Activated CD4-positive, alpha-beta T cell treated with anti-CD3 and anti-CD28 coated beads, Interleukin-2, Interleukin-6, amounts not matched to agents 100 ng/mL and 50 ng/mL, durations not matched to agents 16 hours and 8 hours (primary cell): Measurements from ENCODE around the gene DISC1.

Experiments
- DNase-seq: peaks from one replicate; pipeline ENCODE4 v3.0.0-alpha.2; 2020

Gene DISC1

GRCh38 chr1:231861541-231862481, 235.2 kb downstream of the DISC1 start:
- DNase-seq = no peak

GRCh38 chr1:231862611-231863010, 236.0 kb downstream of the DISC1 start:
- DNase-seq = no peak

GRCh38 chr1:231865331-231865730, 238.7 kb downstream of the DISC1 start:
- DNase-seq = no peak

- peak; percentile 61 for DNase-seq
These were observed 240.1 kb downstream of the DISC1 start for GRCh38 chr1:231866392-231867331.

- DNase-seq = no peak
These were observed 241.0 kb downstream of the DISC1 start for GRCh38 chr1:231867607-231868006.

- DNase-seq = no peak
These were observed 242.8 kb downstream of the DISC1 start for GRCh38 chr1:231869364-231869763.

- DNase-seq = no peak
These were observed 244.9 kb downstream of the DISC1 start for GRCh38 chr1:231871471-231871870.

GRCh38 chr1:231871878-231872277, 245.3 kb downstream of the DISC1 start:
- no peak for DNase-seq

GRCh38 chr1:231872461-231872910, 245.9 kb downstream of the DISC1 start:
- no peak for DNase-seq

- no peak for DNase-seq
These were observed 252.1 kb downstream of the DISC1 start for GRCh38 chr1:231878737-231879136.

GRCh38 chr1:231879296-231879695, 252.7 kb downstream of the DISC1 start:
- no peak for DNase-seq

GRCh38 chr1:231882333-231882732, 255.7 kb downstream of the DISC1 start:
- DNase-seq = no peak

GRCh38 chr1:231882790-231883189, 256.2 kb downstream of the DISC1 start:
- no peak for DNase-seq

GRCh38 chr1:231883382-231883781, 256.8 kb downstream of the DISC1 start:
- no peak for DNase-seq

GRCh38 chr1:231885209-231885854, 258.7 kb downstream of the DISC1 start:
- no peak for DNase-seq

- DNase-seq = no peak
These were observed 260.6 kb downstream of the DISC1 start for GRCh38 chr1:231887166-231887565.

- DNase-seq = no peak
These were observed 261.3 kb downstream of the DISC1 start for GRCh38 chr1:231887866-231888265.

- DNase-seq = no peak
These were observed 264.2 kb downstream of the DISC1 start for GRCh38 chr1:231890791-231891190.

GRCh38 chr1:231893400-231894102, 267.0 kb downstream of the DISC1 start:
- DNase-seq = no peak

GRCh38 chr1:231896806-231897205, 270.2 kb downstream of the DISC1 start:
- no peak for DNase-seq

- DNase-seq = no peak
These were observed 272.5 kb downstream of the DISC1 start for GRCh38 chr1:231899046-231899445.

- no peak for DNase-seq
These were observed 273.3 kb downstream of the DISC1 start for GRCh38 chr1:231899713-231900435.
